RWPE2 (cell line): ENCODE measurements around the gene MED26.

Experiments used
- ATAC-seq: fragments of 200-7000 bp; cut with Tn5 transposase; 3 replicates; pipeline ENCODE4 v1.9.1; 2021; ENCODE audit warnings: low read depth
- DNase-seq: peaks from one replicate; pipeline ENCODE4 v3.0.0-alpha.2; 2020; ENCODE audit warnings: low spot score
- H3K27ac ChIP-seq: fragments of 450-650 bp; 2 replicates; pipeline ENCODE4 v1.5.1; 2017; ENCODE audit warnings: mild to moderate bottlenecking; ENCODE audit not compliant: poor library complexity, severe bottlenecking
- H3K27me3 ChIP-seq: fragments of 250-450 bp; sonication (Bioruptor Pico); 2 replicates; pipeline ENCODE4 v1.5.1; 2021; ENCODE audit warnings: mild to moderate bottlenecking, moderate library complexity; ENCODE audit not compliant: insufficient read depth, poor library complexity, severe bottlenecking
- H3K36me3 ChIP-seq: fragments of 250-450 bp; sonication (Bioruptor Pico); 2 replicates; pipeline ENCODE4 v1.5.1; 2020; ENCODE audit warnings: low read depth, mild to moderate bottlenecking, moderate library complexity
- H3K4me1 ChIP-seq: fragments of 250-450 bp; sonication (Bioruptor Pico); 2 replicates; pipeline ENCODE4 v1.5.1; 2021; ENCODE audit warnings: mild to moderate bottlenecking, moderate library complexity; ENCODE audit not compliant: insufficient read depth, poor library complexity, severe bottlenecking
- H3K4me3 ChIP-seq: fragments of 250-450 bp; sonication (Bioruptor Pico); 2 replicates; pipeline ENCODE4 v1.5.1; 2021; ENCODE audit warnings: mild to moderate bottlenecking, moderate library complexity; ENCODE audit not compliant: severe bottlenecking
- H3K9me3 ChIP-seq: fragments of 250-450 bp; sonication (Bioruptor Pico); 2 replicates; pipeline ENCODE4 v1.5.1; 2021; ENCODE audit warnings: mild to moderate bottlenecking, moderate library complexity; ENCODE audit not compliant: severe bottlenecking
- CTCF ChIP-seq: fragments of 450-650 bp; IDR thresholded peaks from one replicate; pipeline ENCODE4 v1.5.1; 2017; ENCODE audit warnings: mild to moderate bottlenecking, moderate library complexity; ENCODE audit not compliant: poor library complexity, severe bottlenecking

The MED26 gene

GRCh38 chr19:16650821-16651220 lies 22.8 kb upstream of the MED26 start:
- Histone ChIP-seq H3K4me1 (no peaks in the 10 kb centered on the region), H3K36me3 (peaks cover 84% of the 10 kb centered on the region), H3K4me3 (no peak overlapping the region), H3K27ac (no peak overlapping the region), H3K27me3 (no peaks in the 10 kb centered on the region), H3K9me3 (no peaks in the 10 kb centered on the region)
- no peak for ATAC-seq
- no peak for DNase-seq
- TF ChIP-seq CTCF, result no peak

GRCh38 chr19:16649734-16650133 lies 21.7 kb upstream of the MED26 start:
- H3K4me1 ChIP-seq, result no peaks in the 10 kb centered on the region
- peaks cover 84% of the 10 kb centered on the region for H3K36me3 ChIP-seq
- ATAC-seq (no peak; the same call in 2 of the 3 replicates), DNase-seq (no peak)
- no peak for TF ChIP-seq CTCF
- H3K4me3 ChIP-seq, result no peak overlapping the region
- H3K9me3 ChIP-seq, result no peaks in the 10 kb centered on the region
- no peaks in the 10 kb centered on the region for H3K27me3 ChIP-seq
- no peak overlapping the region for H3K27ac ChIP-seq

GRCh38 chr19:16645140-16645539 lies 17.1 kb upstream of the MED26 start:
- no peak for TF ChIP-seq CTCF
- H3K4me3 ChIP-seq, result no peak overlapping the region
- H3K27me3 ChIP-seq, result no peaks in the 10 kb centered on the region
- ATAC-seq (no peak), DNase-seq (no peak)
- H3K9me3 ChIP-seq, result no peaks in the 10 kb centered on the region
- H3K36me3 ChIP-seq, result peaks cover 85% of the 10 kb centered on the region
- no peak overlapping the region for H3K27ac ChIP-seq
- H3K4me1 ChIP-seq, result no peaks in the 10 kb centered on the region

- H3K27ac ChIP-seq, result no peak overlapping the region
- no peaks in the 10 kb centered on the region for H3K27me3 ChIP-seq
- ATAC-seq (no peak), DNase-seq (no peak)
- no peak overlapping the region for H3K4me3 ChIP-seq
- TF ChIP-seq CTCF, result no peak
- H3K9me3 ChIP-seq, result no peaks in the 10 kb centered on the region
- H3K36me3 ChIP-seq, result peaks cover 78% of the 10 kb centered on the region
- H3K4me1 ChIP-seq, result no peaks in the 10 kb centered on the region
These were observed 13.7 kb upstream of the MED26 start for GRCh38 chr19:16641695-16642094.

- no peak overlapping the region for H3K27ac ChIP-seq
- H3K9me3 ChIP-seq, result no peaks in the 10 kb centered on the region
- peaks cover 74% of the 10 kb centered on the region for H3K36me3 ChIP-seq
- H3K27me3 ChIP-seq, result no peaks in the 10 kb centered on the region
- TF ChIP-seq CTCF, result no peak
- no peak for DNase-seq
- H3K4me1 ChIP-seq, result no peaks in the 10 kb centered on the region
- no peak for ATAC-seq
- no peak overlapping the region for H3K4me3 ChIP-seq
These were observed 12.9 kb upstream of the MED26 start for GRCh38 chr19:16640951-16641350.
